HG02970 (cell line): ENCODE data around the gene CACNA1S.

Experiments used
- ATAC-seq: cut with Tn5 transposase; IDR thresholded peaks from one replicate; pipeline ENCODE4 v1.9.1; 2021; ENCODE audit warnings: mild to moderate bottlenecking, moderate library complexity, moderate number of reproducible peaks; ENCODE audit not compliant: unreplicated experiment, low FRiP score

The CACNA1S gene

GRCh38 chr1:201068976-201069375, 43.2 kb downstream of the CACNA1S start:
- no peak for ATAC-seq

DNA sequence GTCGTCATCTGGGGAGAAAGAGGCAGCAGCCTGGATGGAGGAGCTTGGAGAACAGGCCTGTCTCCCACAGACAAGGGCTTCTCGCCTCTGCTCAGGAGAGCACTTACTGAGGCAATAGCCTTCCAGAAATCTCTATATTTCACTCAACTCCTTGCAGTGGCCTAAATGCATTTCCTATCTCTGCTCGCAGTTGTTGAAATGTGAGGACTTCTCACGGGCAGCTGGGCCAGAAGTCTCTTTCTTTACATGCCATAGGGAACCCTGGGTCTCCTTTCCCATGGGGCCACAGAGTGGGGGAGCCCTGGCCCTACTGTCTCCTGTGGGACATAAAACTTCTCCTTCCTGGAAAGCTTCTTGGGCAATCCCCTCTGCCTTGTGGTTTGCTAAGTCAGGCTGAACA, 45.2 kb downstream of the CACNA1S start:
- ATAC-seq: no peak

- no peak for ATAC-seq
Observed at GRCh38 chr1:201065686-201066085, 46.5 kb downstream of the CACNA1S start.

- no peak for ATAC-seq
Observed at GRCh38 chr1:201064806-201065205, 47.4 kb downstream of the CACNA1S start.

DNA sequence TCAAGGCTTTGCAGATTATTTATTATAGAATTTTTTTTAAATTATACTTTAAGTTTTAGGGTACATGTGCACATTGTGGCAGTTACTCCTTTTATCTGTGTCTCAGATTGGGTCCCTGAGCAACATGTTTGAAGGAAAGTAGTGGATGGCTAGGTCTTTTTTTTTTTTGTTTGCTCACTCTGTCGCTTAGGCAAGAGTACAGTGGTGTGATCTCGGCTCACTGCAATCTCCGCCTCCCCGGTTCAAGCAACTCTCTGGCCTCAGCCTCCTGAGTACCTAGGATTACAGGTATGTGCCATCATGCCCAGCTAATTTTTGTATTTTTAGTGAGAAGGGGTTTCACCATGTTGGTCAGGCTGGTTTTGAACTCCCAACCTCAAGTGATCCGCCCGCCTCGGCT, 49.1 kb downstream of the CACNA1S start:
- ATAC-seq: no peak

DNA sequence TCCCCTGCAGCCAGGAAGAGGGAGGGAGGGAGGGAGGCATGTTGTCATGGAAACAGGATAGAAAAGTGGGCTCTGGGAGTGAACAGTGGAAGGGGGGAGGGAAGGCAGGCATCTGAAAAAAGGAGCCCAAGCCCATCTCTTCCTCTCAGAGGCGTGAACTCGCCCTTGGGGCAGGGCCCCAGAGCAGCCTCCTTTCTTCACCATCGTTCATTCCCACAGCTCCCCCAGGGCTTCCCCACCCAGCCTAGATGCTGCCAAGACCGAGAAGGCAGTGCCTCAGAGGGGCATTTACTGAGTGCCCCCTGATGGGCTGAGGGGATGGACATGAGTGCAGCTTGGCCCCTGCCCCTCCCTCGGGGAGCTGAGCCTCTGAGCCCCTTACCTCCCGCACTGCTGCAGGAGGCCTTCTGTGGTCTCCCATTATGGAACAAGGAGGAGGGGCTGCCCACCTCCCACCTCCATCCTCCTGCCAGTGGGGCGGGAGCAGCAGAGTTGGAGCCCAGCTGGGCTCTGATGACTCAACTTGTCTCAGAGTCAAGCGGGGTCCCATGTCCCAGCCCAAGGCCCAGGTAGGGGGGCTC, 49.6 kb downstream of the CACNA1S start:
- no peak for ATAC-seq

GRCh38 chr1:201061886-201062285, 50.3 kb downstream of the CACNA1S start:
- ATAC-seq: no peak

- ATAC-seq: no peak
Observed at GRCh38 chr1:201061049-201061448, 51.2 kb downstream of the CACNA1S start.

DNA sequence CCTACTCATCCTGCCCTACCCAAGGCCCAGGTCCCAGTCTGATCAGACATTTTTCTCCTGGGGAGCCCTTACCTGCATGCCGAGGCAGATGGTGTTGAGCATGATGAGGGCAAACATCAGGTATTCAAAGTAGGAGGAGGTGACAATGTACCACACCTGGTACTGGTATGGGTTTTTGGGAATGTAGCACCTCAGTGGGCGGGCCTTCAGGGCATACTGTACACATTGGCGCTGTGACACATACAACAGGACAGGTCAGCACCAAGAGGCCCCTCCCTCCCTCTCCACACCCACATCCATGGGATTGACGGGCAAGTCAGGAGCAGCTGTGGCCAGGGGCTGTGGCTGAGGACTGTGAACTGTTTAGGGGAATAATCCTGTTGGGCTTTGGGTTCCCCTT, 51.6 kb downstream of the CACNA1S start:
- ATAC-seq: no peak

GRCh38 chr1:201059871-201060555, 52.2 kb downstream of the CACNA1S start:
- no peak for ATAC-seq

- no peak for ATAC-seq
Observed at GRCh38 chr1:201059401-201059800, 52.8 kb downstream of the CACNA1S start.

- no peak for ATAC-seq
Observed at GRCh38 chr1:201054091-201054543, 58.1 kb downstream of the CACNA1S start.

GRCh38 chr1:201053155-201053860, 58.9 kb downstream of the CACNA1S start:
- no peak for ATAC-seq

DNA sequence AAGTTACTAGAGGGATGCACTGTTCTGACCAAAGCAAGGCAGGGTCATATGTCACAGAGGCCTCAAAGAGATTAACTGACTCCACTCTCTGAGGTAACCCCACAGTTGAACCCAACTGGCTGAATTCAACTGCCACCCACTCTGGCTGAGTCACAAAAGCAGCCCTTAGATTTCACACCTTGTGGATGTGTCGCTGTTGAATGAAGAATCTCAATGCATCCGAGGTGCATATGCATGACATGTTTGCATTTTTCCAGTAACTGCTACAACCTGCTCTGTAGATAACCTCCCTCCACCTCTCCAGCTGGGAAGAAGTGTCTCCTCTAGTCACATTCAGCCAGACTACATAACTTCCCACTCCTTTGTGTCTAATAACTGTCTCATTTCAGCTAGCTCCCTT, 60.8 kb downstream of the CACNA1S start:
- no peak for ATAC-seq

DNA sequence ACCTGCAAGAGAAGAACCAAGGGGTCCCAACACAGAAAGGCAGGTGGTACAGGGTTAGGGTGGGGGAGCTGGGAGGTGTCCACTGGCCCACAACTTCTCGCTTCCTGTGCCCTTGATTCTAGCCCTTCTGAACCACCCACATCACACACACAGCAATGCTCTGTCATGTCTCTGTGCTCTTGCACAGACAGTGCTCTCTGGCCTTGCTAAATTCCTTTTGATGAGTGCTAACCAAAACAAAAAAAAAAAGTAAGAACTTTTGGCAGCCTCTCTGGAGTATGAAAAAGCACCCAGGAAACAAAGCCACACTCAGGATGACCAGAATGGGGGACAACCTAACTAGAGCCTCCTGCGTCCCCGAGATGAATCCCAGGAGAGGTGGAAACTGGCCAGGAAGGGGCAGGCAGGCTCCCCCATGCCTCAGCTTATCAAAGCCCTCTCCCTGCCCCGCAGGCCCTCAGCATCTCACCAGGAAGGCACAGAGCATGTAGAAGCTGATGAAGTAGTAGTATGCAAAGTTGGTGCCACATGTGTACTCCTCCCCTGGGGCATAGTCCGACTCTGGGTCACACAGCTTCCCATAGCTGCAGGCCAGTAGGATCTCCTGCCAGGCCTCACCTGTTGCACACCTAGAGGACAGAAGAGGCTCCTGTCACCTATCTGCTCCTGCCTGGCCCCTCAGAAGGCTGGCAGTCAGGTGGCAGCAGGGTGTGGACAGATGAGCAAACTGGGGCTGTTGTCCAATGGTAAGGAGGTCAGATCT, 61.5 kb downstream of the CACNA1S start:
- ATAC-seq: no peak

- ATAC-seq: no peak
Observed at GRCh38 chr1:201049248-201049831, 62.9 kb downstream of the CACNA1S start.

- ATAC-seq: no peak
Observed at GRCh38 chr1:201048521-201048920, 63.7 kb downstream of the CACNA1S start.

DNA sequence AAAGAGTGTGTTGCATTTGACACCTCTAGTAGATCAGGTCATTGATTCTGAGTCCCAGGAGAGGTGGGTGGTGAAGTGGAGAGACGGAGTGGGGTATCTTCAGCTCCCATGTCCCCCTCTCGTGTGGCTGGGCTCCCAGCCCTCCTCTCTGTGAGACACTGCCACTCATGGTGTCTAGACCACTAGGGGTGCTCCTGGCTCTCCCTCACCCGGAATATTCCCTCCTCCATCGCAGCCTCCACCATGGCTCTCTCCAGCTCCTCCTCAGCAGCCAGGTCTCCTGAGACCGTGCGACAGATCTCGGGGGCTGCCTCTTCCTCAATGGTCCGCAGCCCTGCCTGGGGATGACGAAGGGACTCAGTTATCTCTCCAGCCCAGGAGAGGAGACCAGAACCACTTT, 68.1 kb downstream of the CACNA1S start:
- ATAC-seq: no peak

- ATAC-seq: no peak
Observed at GRCh38 chr1:201042779-201043461, 69.3 kb downstream of the CACNA1S start.

DNA sequence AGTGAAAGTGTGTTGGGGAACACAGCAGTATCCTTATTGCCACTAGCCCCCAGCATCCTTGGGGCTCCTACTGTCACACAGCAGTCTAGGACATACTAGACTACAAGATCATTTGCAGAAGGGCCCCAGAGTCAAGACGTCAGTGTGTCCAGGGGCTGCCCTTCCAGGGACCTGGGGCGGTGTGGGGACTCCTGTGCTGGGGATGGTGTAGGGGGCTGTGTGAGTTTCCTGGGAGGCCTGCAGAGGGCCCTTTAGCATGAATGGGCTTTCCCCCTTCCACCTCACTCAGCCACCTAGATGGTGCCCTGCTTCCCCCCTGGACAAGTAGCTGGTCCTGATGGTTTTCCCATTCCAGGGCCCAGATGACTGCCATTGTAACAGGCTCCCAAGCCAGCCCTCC, 71.2 kb downstream of the CACNA1S start:
- no peak for ATAC-seq
